ENCODE measurements around the gene SRRT. TPM values are rescaled to one million over a fixed set of nuclear protein-coding genes. Genes with fewer than 3 reads are reported as not detected.
A peak's percentile ranks its signal among the peaks of the same experiment; 100 is the strongest.

Gene SRRT
- total RNA-seq, 1 experiment from 2014 or later: 102 TPM

DNA sequence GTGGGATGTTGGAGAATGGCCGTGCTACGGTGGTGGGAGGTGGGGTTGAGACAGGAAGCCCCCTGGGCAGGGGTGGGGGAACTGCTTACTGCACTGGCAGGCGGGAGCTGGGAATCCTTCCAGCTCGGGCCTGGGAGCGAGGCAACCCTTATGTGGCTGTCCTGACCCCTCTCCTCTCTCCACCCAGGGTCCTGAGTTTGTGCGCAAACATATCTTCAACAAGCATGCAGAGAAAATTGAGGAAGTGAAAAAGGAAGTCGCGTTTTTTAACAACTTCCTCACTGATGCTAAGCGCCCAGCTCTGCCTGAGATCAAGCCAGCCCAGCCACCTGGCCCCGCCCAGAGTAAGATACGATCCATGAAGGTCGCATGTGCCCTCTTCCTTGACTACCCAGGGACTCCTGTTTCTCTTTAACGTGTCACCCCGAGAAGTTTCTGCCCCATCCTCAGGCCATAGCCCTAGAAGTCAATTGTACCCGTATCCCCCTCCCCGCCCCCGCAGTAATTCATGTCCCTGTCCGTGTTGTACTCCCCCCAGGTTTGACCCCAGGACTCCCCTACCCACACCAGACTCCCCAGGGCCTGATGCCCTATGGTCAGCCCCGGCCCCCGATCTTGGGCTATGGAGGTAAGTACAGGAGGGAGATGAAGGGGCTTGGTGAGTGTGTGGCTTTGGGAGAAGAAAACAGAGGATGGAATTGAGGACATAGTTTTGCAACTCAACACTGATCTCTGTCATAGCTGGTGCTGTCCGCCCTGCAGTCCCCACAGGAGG is 12.8 kb downstream of the SRRT start:
- DNase-seq: no peak
- no peak overlapping the region for H3K4me3 ChIP-seq
- H3K27me3 ChIP-seq: no peaks in the 10 kb centered on the region
- H3K9me3 ChIP-seq: no peaks in the 10 kb centered on the region
- H3K36me3 ChIP-seq: peaks cover 43% of the 10 kb centered on the region

DNA sequence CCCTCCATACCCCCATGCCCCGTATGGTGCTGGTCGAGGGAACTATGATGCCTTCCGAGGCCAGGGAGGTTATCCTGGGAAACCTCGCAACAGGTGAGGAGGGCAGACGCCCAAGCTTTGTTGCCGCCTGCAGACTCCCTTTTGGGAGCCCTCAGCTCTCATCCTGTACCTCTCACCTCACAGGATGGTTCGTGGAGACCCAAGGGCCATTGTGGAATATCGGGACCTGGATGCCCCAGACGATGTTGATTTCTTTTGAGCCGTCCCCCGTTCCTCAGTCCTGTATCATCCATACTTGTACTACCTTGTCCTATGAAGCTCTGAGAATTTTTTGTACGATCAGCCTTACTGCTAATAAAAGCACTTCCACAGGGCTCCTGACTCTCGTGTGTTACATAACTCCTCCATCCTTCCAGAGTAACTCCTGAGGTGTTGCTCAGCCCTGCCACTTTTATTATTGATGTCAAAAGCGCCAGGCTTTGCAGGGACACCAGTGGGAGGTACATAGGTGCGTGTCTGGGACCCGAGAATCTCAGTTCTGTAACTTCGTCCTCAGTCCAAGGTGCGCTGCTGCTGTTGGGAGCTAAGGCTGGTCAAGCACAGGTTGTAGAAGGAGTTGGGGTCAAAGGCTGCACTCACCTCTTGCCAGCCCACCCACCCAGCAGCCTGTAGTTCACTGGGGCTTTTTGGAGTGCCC is 13.5 kb downstream of the SRRT start:
- Histone ChIP-seq H3K9me3 (no peaks in the 10 kb centered on the region), H3K27me3 (no peaks in the 10 kb centered on the region), H3K4me3 (peak overlapping the region; percentile 67), H3K36me3 (peaks cover 37% of the 10 kb centered on the region)
- DNase-seq: no peak

DNA sequence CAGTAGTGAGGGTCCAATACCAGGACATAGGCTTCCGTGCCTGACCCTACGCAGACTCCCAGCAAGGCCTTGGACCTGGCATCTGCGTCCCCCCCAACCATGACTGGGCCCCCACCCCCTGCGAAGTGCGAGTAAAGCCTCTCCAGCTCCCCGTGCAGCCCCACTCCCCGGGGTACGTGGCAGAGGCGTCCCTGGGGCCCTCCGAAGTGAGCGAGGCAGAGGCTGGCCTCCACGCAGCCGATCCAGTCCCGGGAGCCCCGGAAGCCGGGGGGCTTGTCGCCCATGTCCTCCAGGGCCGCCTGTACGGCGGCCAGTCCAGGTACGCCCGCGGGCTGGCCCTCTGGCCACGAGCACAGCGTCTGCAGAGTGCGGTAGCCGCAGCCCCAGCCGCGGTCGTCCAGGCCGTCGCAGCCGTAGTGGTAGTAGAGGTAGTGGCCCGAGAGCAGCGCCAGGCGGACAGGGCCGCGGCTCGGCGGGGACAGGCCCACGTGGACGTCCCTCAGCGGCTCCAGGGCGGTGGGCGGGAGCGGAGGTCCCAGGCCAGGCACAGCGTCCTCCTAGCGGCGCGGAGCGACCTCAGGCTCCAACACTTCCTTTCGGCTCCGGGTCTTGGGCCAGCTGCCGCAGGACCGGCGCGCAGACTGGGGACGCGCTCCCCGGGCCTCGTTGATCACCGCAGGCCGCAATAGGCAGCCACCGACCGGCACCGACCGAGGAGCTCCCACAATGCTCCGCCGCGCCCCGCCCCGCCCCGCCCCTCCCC is 14.3 kb downstream of the SRRT start, which contains the start of gene UFSP1:
UFSP1 (minus strand) TSS at position 728 of the 763 bp plus-strand sequence; CDS start at position 284, 444 bp downstream.
- DNase-seq: no peak
- H3K9me3 ChIP-seq: no peaks in the 10 kb centered on the region
- peaks cover 31% of the 10 kb centered on the region for H3K36me3 ChIP-seq
- H3K4me3 ChIP-seq: peak within 1 kb of the TSS; percentile 67
- no peaks in the 10 kb centered on the region for H3K27me3 ChIP-seq

DNA sequence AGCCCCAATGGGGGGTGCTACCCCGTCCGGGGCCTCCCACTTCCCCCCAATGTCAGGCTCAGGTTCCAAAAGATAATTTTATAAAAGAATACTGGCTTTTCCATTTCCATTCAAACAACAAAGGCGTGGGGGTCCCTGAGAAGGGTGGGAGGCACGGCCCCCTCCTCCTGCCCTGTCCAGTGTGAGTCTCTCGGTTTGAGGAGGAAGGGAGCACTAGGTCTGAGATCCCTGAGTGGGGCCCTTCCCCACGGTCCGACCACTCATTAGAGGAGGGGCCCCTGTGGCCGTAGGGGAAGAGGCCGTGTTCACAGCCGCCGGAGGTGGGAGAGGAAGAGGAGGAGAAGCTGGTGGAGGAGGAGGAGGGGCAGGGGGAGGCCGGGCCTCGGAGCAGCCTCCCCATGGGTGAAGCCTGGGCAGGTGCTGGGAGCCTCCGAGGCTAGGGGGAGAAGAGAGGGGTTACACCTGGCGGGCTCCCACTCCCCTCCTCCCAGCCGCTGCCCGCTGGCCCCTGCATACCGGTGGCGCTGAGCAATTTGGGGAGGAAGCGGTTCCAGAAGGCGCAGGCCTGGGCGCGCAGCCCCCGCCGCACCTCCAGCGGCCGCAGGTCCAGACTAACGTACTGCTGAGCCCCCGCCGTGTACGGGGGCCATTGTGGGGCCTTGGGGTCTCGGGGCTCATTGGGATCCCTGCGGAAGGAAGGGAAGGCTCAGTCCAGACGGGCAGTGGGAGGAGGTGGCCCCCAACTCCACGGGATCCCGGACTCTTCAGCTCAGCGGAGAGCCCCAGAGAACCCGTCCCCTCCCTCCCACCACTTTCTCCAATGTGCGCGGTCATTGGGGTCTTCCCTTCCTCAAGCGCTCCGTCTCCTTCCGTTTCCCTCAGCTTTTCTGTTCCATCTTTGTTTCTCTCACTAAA is 16.0 kb downstream of the SRRT start:
- H3K36me3 ChIP-seq: peaks cover 29% of the 10 kb centered on the region
- H3K27me3 ChIP-seq: peaks cover 8% of the 10 kb centered on the region
- H3K4me3 ChIP-seq: peak overlapping the region; percentile 67
- DNase-seq: no peak
- H3K9me3 ChIP-seq: no peaks in the 10 kb centered on the region

DNA sequence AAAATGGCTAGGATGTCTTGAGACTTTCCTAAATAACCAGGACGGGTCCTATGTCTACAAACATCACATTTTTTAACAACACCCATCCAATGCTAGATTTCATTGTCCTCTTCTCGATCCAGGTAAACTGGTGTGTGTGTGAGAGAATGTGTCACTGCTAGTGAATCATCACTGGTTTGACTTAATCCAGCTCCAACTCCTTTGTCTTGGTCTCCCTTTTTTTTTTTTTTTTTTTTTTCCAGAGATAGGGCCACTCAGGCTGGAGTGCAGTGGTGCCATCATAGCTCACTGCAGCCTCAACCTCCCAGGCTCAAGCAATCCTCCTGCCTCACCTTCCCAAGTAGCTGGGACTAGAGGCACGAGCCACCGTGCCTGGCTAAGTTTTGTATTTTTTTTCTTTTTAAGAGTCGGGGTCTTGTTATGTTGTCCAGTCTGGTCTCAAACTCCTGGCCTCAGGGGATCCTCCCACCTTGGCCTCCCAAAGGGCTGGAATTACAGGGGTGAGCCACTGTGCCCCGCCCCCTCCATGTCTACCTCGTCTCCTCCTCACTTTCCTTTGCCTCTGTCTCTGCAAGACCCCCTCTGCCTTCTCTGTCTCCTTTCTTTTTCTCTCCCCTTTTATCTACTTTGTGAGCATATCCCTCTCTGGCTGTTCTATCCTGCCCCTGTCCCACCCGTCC is 16.8 kb downstream of the SRRT start:
- H3K4me3 ChIP-seq: no peak overlapping the region

DNA sequence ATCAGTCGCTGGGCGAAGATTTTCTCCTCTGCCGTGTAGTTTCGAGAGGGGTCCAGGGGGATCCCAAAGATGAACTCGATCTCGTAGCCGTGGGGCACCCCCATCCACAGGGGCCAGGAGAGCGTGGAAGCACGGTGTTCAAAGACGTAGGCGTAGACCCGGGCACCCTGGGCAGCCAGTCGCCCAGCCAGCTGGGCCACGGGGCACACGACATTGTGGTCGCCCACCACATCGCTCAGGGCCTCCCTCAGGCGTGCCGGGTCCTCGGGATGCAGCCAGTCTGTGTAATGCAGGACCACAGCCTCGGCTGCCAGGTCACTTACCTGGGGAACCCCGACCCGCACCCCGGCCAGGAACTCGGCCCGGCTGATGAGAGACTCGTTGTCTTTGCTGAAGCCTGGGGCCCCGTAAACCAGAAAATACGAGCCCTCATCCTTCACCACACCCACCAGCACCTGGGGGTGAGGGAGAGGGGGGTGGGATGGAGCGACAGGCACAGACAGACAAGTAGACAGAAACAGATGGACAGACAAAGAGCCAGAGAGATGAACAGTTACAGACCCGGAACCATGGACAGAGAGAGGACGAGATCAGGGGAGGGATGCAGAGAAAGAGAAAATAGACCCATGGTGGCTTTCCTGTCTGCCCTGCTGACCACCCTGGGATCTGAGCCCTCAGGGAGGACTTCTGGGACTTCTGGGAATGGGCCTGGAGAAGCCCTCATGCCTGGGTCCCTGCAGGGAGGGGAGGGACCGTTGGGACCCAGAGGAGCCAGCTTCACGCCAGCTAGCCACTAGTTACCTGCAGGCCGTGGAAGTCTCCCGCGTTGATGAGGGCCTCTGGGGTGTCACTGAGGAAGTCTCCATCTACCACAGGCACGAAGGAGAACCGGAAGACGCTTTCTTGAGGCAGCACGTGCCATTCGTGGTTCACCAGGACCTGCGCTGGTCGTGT is 17.7 kb downstream of the SRRT start:
- Histone ChIP-seq H3K27me3 (peaks cover 15% of the 10 kb centered on the region), H3K36me3 (peaks cover 14% of the 10 kb centered on the region)

More for the DNA sequence above, 16.8 kb downstream of the SRRT start:
- peaks cover 15% of the 10 kb centered on the region for H3K27me3 ChIP-seq
- no peaks in the 10 kb centered on the region for H3K9me3 ChIP-seq
- DNase-seq: no peak
- H3K36me3 ChIP-seq: peaks cover 24% of the 10 kb centered on the region

DNA sequence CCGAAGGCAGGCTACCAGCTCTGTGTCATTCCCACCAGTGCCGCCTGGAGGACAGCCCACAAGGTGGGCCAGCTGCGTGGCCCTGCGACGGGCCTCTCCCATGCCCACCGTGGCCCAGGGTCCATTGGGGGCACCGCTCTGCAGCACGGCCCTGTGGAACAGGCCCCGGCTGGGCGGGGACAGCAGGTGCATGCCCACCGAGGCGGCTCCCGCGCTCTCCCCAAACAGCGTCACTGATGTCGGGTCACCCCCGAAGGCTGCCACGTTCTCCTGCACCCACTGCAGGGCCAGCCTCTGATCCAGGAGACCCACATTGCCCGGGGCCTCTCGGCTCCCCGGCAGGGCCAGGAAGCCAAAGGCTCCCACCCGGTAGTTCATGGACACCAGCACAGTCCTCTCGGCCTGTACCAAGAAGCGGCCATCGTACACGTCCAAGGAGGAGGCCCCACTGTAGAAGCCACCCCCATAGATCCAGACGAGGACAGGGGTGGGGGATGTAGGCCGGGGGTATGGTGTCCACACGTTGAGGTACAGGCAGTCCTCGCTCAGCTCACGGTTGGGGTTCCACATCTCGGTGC is 18.5 kb downstream of the SRRT start:
- peaks cover 9% of the 10 kb centered on the region for H3K36me3 ChIP-seq
- no peak overlapping the region for H3K4me3 ChIP-seq
- H3K27me3 ChIP-seq: peaks cover 15% of the 10 kb centered on the region
- DNase-seq: no peak
- no peaks in the 10 kb centered on the region for H3K9me3 ChIP-seq

More for the DNA sequence above, 17.7 kb downstream of the SRRT start:
- no peak for DNase-seq
- Histone ChIP-seq H3K9me3 (no peaks in the 10 kb centered on the region), H3K4me3 (no peak overlapping the region)

DNA sequence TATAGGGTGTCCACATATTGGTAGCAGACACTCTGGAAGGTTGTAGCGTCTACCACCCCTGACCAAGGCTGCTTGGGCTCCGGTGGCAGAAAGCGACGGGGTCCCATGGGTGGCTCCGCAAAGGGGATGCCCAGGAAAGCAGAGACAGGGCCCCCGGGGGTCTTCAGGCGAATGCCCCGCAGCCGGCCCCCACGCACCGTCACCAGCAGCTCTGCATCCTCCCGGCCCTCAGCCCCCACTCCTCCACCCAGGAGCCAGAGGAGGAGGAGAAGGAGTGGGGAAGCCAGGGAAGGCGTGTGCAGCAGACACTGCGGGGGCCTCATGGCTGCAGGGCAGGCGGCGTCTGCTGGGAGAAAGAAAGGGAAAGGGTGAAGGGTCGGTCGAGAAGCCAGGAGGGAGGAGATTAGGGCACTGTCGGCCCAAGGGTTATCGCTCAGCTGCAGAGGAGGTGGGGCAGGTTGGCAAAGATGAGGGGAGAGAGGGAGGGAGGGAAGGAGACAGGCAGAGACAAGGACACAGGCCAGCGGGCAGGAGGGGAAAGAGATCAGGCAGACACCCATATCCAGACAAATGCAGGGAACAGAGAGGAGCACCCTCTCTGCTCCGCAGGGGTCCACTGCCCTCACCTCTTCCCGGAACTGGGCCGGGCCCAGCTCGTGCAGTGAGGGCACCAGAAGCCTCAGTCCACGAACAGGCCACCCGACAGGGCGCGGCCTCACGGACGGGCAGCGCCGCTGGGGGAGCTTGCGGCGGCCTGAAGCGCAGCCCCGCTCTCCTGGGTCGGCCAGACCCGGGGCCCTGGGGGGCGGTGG is 19.2 kb downstream of the SRRT start:
- no peak overlapping the region for H3K4me3 ChIP-seq
- peaks cover 15% of the 10 kb centered on the region for H3K27me3 ChIP-seq
- no peak for DNase-seq
- peaks cover 2% of the 10 kb centered on the region for H3K36me3 ChIP-seq
- H3K9me3 ChIP-seq: no peaks in the 10 kb centered on the region

DNA sequence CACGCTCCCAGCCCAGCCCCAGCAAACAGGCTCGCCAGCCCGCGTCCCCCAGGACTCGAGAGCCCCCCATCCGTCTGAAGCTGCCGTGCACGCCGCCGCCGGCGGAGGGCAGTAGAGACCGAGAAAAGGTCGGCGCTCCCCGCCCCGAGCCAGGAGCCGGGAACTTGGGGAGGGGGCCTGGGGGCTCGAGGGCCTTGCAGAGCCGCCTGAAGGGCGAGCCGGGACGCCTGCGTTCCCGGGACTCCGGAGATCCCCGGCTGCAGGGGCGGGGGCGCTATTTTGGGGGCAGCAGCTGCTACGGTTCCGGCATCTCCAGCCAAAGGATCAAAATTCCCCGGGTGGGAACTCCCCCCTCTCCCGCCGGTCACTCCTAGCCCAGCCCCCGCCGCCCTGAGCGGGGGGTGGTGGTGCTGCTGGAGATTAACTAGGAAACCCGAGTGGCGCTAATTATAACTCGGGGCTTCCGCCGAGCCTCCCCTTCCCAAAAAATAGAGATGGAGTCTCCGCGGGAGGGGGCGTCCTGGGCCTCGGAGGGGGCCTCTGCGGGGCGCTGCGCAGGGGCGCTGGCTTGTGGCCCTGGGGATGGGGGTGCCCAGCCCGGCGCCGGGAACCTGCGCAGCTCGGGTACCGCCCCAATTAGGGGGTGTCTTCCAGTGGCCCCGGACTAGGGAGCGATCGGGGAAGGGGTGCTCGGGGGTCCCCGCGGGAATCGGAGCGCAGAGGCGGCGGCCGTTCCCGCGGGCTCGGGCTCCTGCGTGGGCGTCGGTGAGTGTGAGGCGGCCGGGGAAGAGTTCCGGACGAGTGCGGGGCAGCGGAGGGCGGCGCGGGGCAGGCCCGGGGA is 20.2 kb downstream of the SRRT start:
- H3K36me3 ChIP-seq: no peaks in the 10 kb centered on the region
- H3K9me3 ChIP-seq: no peaks in the 10 kb centered on the region
- H3K27me3 ChIP-seq: peaks cover 15% of the 10 kb centered on the region
- H3K4me3 ChIP-seq: no peak overlapping the region; the same call in 1 of the 2 replicates
- DNase-seq: no peak

DNA sequence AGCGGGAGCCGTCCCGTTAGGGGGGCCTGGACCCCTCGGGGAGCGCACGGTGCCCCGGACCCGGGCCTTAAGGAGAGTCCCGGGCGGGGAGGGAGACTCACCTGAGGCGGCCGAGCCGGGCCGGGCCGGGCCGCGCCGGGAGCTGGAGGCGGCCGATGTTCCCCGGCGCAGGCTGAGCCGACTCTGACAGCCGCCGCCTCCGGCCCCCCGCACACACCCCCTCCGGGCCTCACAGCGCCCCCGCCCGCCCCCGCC is 20.7 kb downstream of the SRRT start, which contains the start of gene ACHE:
ACHE (minus strand) TSS at position 188 of the 255 bp plus-strand sequence. CDS start 1,656 bp downstream, outside the sequence.
- DNase-seq: no peak
- H3K9me3 ChIP-seq: no peaks in the 10 kb centered on the region
- H3K36me3 ChIP-seq: no peaks in the 10 kb centered on the region
- H3K4me3 ChIP-seq: no peak within 1 kb of the TSS; the same call in 1 of the 2 replicates
- peaks cover 15% of the 10 kb centered on the region for H3K27me3 ChIP-seq

DNA sequence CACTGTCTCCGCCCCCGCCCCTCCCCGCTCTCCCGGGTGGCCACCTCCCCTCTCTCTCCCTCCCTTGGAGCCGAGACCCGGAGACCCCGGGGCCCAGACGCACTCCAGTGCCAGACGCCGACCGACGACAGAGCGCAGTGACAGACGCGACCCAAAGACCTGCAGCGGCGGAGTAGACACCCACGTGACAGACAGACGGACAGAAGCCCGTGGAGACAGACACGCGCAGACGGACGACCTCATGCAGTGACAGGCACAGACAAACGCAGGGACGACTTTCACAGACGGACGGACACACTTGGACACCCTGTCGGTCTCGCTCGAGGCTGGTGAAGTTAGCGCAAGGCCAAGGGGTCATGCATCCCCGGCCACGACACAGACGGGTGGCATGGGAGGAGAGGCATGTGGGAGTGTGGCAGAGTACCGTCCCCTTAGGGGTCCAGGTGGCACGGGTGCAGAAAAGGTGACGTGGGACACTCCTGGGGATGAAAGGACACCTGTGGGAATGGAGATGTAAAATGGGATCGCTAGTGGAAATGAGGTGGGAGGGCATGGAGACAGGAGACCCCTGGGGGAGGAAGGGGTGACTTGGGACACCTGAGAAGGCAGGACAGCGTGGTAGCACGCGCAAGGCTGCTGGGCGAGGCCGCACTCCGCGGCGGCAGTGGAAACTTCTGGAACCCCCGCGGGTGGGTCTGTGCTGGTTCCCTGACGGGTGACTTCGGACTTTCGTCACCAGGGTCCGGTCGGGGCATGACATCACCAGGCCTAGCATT is 21.2 kb downstream of the SRRT start:
- Histone ChIP-seq H3K9me3 (no peaks in the 10 kb centered on the region), H3K4me3 (no peak overlapping the region), H3K27me3 (peaks cover 15% of the 10 kb centered on the region), H3K36me3 (no peaks in the 10 kb centered on the region)
- no peak for DNase-seq

All from MG63 (cell line).